T-helper 2 cell treated with Interferon-gamma antibody and Interleukin-4, amounts not matched to agents 100 ng/mL and 5 ng/mL, for 36 hours (primary cell): ENCODE measurements around the gene LIN37. TPM values are rescaled to one million over a fixed set of nuclear protein-coding genes. Genes with fewer than 3 reads are reported as not detected.

Source experiments
- intact Hi-C: fragments of 100-400 bp; cut with micrococcal nuclease; formaldehyde crosslinking; loops from one replicate; pipeline ENCODE4 v1.15.1; 2023
- total RNA-seq: library from RNA; stranded (reverse); gene quantifications from 2 replicates; pipeline ENCODE4 v1.2.3, GENCODE V29; 2022

Gene LIN37
- total RNA-seq, 1 donor from 2014 or later = 15.2 TPM

GRCh38 chr19:35733180-35734125 lies 14.9 kb upstream of the LIN37 start:
- intact Hi-C loops = no loop called here

- intact Hi-C loops = no loop called here
Measured at GRCh38 chr19:35734273-35734672, 14.1 kb upstream of the LIN37 start.

GRCh38 chr19:35734889-35735288 lies 13.5 kb upstream of the LIN37 start:
- intact Hi-C loops = no loop called here

GRCh38 chr19:35736913-35737886 lies 11.2 kb upstream of the LIN37 start:
- intact Hi-C loops = no loop called here

GRCh38 chr19:35738021-35738886 lies 10.1 kb upstream of the LIN37 start:
- intact Hi-C loops = no loop called here

- intact Hi-C loops = no loop called here
Measured at GRCh38 chr19:35738887-35739229, 9.5 kb upstream of the LIN37 start.

- intact Hi-C loops = loop anchor here (1.0 to 10.0 kb wide), 5 partner anchors 22 to 375 kb away; partner anchors contain the start of genes OVOL3, POLR2I, RBM42 and TBCB
Measured at GRCh38 chr19:35739275-35740107, 8.9 kb upstream of the LIN37 start.

- intact Hi-C loops = loop anchor here (1.0 to 10.0 kb wide), 5 partner anchors 23 to 375 kb away; partner anchors contain the start of genes OVOL3, POLR2I, RBM42 and TBCB
Measured at GRCh38 chr19:35740108-35740422, 8.3 kb upstream of the LIN37 start.

GRCh38 chr19:35740423-35741202 lies 7.8 kb upstream of the LIN37 start:
- intact Hi-C loops = loop anchor here (1.0 to 10.0 kb wide), 5 partner anchors 23 to 374 kb away; partner anchors contain the start of genes OVOL3, POLR2I, RBM42 and TBCB

GRCh38 chr19:35741203-35741515 lies 7.2 kb upstream of the LIN37 start:
- intact Hi-C loops = loop anchor here (2.0 to 10.0 kb wide), 3 partner anchors 48 to 374 kb away; partner anchors contain the start of genes OVOL3, POLR2I, RBM42 and TBCB

GRCh38 chr19:35742121-35742724 lies 6.2 kb upstream of the LIN37 start, which contains the start of gene IGFLR1:
IGFLR1 (minus strand) TSS chr19:35742452; CDS start chr19:35741180, 1,272 bp downstream.
- intact Hi-C loops = loop anchor here (5.0 to 10.0 kb wide), 2 partner anchors 115 to 373 kb away; partner anchors contain the start of genes OVOL3, POLR2I, RBM42 and TBCB

- intact Hi-C loops = loop anchor here (2.0 to 10.0 kb wide), 5 partner anchors 27 to 371 kb away; partner anchors contain the start of genes HCST, OVOL3, POLR2I and RBM42
Measured at GRCh38 chr19:35743640-35744429, 4.5 kb upstream of the LIN37 start.

- intact Hi-C loops = loop anchor here (1.0 to 10.0 kb wide), 7 partner anchors 28 to 370 kb away; partner anchors contain the start of genes ARHGAP33, HCST, OVOL3 and POLR2I
Measured at GRCh38 chr19:35744430-35745327, 3.7 kb upstream of the LIN37 start.

- intact Hi-C loops = loop anchor here (1.0 to 10.0 kb wide), 6 partner anchors 29 to 369 kb away; partner anchors contain the start of genes ARHGAP33, HCST, OVOL3 and POLR2I
Measured at GRCh38 chr19:35745328-35746086, 2.9 kb upstream of the LIN37 start, which contains the start of the genes PSENEN and U2AF1L4. PSENEN (plus strand) TSS chr19:35745651; CDS start chr19:35745931, 280 bp downstream. U2AF1L4 (minus strand) TSS chr19:35745418; CDS start chr19:35745391, 27 bp downstream.

GRCh38 chr19:35746087-35746462 lies 2.3 kb upstream of the LIN37 start:
- intact Hi-C loops = loop anchor here (10.0 kb wide), 1 partner anchor 369 kb away; the partner anchor contains the start of genes OVOL3, POLR2I and TBCB
